HG03575 (cell line): ENCODE results near the gene CDK14.

Source experiments
- ATAC-seq: cut with Tn5 transposase; IDR thresholded peaks from one replicate; pipeline ENCODE4 v1.9.1; 2021; ENCODE audit not compliant: unreplicated experiment, insufficient number of reproducible peaks, low FRiP score; ENCODE audit errors: extremely low read depth

CDK14 gene

DNA sequence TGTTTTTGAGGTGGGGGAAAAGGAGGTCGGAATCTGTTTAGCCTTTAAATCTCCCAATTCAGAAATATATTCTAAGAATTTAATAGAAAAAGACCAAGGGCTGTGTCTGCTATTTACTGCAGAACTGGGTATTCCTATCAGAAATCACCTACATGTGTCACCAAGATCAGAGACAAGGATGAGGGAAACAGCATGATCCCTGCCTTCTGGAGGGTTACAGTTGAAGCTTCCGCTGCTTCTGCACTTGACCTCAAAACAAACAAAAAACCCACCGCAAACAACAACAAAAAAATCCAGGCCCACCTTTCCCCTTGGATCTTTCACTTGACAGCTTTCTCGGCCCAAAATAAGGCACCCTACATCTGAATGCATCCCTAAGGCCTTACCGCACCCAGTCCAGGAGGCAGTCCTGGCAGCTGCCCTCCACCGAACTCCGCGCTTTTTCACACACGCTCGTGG lies 750 bp upstream of the CDK14 start:
- ATAC-seq, result no peak

DNA sequence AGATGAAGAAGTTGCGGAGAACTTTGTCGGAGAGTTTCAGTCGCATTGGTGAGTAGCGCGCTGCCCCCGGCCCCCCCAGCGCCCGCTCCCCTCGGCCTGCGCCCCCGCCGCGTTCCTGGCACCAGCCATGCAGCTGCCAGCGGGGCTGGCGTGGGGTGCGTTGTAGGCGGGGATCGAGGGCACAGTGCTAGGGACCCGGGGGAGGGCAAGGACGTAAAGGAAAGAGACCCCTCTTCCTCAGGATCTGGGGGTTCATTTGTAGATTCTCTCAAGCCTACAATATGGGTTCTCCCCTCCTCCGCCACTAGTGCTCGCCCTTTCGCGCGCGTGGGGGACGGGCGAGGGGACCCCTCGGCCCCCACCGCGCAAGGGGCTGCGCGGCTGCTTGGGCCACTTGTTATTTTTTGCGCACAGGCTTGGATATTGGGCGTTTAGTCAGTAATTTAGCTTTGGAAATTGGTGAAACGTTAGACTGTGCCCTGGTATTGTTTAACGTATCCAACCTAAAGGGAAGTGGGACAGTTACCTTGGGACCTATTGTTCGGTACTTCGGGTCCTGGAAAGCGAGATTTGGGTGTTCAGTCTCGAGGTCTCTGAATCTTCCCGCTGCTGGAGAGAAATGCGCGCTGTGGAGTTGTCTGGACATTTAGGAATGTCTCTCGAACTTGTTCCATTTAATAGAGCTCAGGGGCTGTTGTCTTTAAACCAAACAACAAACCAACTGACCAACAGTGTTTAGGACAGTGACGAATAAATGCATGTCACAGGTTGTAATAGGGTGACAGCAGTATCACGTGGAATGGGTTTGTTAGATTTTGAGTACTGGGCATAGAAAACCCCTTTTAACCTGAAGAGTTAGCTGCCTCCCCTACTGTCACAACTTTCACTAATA lies 796 bp downstream of the CDK14 start:
- no peak for ATAC-seq

DNA sequence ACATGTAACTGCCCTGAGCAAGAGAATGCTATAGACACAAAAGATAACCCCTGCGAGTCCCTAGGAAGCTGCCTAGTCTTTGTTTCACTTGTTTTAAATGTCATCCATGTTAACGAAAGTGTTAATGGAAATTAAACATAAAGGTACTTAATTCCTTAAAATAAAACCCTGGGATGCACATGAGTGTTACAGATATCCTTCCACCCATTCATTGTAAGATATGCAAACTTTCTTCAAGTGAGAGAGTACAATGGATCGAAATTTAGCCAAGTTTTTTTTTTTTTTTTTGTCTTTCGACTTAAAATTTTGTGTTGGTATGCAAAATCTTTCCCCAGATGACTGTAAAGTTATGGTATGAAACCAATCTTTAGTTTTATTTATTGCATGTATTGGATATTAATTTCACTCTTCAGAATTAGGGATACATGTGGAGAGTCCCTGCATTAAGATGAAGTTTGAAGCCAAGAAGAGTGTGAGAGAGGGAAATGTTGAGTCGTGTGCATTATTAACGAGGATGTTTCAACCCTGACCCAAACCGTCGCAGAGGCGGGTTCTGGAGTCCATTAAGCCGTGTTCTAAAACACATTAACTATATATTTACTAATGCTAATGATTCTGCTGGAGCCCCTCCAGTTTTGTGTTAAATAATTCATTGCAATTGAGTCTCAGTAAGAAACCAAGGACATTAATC lies 1.6 kb downstream of the CDK14 start:
- ATAC-seq, result no peak

DNA sequence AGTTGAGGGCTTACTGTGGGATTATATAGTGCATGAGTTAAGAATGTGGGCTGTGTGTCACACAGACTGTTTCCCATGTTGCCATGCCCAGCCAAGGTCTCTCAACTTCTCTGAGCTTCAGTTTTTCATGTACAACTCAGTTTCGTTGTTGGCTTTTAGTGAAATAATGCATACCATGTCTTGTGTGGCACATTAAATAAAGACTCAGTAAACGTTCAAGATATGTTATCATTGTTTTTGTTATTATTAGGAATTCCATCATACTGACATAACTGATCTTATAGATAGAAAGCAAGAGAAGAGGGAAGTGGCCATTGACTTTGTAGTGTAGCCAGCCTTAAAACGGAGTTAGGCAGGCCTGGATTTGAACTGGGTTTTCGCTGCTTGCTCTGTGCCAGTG lies 2.9 kb downstream of the CDK14 start:
- no peak for ATAC-seq

DNA sequence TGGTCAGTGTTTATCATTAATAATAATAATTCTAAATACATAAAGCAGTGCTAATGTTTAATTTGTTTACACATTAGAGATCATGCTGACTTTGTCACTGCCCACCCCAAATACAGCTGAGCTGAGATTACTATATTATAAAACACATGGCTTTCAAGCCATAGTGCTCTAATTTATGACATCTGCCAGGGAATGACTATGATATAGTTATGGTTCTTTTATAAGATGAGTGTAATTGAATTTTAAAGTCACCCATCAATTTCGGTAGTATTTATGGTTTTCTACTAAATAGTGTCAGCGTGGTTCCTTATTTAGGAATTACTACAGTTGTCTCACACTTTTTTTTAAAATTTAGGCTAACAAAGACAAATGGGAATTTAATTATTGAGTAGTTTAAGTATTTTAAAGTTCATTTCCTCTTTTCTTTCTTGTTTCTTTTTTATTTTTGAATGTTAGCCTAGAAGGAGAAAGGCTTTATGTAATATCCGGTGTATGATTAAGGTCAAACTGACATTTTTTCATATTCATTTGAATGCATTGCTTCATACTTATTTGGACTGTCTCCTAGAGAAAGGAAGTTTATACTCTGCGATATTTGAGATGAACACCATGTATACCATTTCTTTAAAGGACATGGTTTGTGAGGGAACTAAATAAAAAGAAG lies 3.9 kb downstream of the CDK14 start:
- no peak for ATAC-seq

DNA sequence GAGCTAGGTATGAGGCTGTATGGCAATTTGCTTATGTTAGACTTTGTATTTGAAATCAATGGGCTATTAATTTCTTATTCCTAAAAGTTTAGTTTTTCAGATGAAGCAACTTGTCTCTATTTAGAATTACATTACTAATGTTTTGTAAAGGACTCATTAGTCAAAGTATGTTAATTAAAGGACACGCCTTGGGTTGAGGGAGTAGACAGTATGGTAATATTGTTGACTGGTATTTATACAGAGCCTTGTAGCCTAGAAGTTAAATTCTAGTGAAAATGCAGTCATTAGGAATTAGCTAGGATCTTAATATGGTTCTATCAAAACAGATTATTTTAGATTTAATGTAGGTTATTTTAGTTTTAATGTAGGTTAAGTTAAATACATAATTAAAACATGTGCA lies 6.2 kb downstream of the CDK14 start:
- no peak for ATAC-seq

DNA sequence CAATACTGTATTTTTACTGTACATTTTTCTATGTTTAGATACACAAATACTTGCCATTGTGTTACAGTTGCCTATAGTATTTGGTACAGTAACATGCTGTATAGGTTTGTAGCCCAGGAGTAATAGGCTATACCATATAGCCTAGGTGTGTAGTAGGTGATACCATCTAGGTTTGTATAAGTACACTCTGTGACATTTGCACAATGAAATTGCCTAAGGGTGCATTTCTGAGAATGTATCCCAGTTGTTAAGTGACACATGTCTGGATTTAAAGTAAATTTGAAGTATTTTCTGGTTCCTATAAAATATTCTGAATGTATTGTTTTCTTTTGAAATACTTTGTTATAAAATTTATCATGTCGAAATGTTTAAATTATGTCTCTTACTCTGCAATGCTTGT lies 7.2 kb downstream of the CDK14 start:
- ATAC-seq, result no peak

DNA sequence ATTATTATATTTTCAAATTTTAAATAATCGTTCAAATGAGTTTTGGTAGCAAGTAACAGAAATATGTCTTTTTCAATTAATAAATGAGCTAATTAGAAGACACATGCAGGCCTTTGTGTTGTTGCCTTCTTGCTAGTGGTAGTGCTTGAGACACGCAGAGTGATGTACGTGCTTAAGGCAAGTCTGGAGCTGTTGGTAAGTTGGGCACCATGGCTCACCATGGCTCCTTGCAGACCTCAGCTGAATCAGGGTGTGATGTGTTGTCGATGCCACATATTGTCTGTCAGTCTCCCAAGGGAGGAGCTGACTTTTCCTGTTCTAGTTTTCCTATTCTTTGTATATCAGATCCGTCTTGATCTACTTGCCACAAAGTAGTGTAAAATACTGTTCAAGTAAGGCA lies 8.3 kb downstream of the CDK14 start:
- no peak for ATAC-seq

DNA sequence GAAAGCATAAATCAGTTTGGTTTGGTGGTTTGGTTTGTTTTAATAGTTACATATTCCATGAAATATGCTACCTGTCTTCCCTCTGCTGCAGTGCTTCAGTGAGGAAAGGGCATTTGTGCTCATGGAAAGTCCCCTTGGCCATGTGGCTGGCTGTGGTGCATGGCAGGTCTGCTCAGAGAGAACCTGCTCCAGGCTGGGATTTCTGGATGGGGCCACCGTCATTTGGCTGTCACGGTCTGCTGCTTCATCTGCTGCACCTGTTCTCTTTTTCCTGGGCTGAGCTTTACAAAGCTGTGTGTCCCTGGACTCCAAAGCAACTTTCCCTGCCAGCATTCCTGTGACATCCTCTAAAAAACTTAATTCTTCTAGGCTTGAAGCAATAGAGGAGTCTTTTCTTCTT lies 8.9 kb downstream of the CDK14 start:
- no peak for ATAC-seq

DNA sequence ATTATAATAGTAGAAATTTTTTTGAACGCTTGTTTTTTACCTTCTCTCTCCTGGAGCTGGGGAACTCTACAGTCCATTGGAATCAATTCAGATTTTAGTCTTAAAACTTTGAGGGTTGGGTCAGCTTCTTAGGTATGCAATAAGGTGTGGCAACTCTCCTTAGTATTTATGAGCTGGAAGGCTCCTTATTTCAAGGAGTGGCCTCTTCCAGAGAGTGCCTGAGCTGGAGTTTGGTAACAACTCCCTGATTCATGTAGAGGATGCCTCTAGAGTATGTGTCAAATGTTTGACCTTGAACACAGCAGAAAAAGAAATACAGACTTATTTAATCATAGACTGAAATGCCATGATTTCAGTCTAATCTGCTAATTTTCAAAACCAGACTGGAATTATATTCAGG lies 11.1 kb downstream of the CDK14 start:
- no peak for ATAC-seq

DNA sequence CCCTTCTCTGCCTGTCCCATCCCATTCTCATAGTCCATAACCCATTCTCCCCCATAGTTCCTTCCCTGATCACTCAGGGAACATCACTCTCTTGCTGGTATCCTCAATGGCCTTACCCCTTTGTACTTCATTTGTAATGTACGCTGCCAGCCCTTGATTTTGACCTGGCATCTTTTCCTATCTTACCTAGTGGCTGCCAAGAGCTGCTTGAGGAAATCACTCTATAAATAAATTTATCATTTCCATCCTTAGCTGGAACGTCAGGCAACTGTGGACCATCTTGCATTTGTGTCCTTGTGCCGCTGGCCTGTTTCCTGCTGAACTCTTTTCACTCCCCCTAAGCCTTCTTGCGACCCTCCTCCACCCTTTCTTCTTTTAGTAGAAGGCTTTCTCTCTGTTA lies 14.0 kb downstream of the CDK14 start:
- no peak for ATAC-seq

DNA sequence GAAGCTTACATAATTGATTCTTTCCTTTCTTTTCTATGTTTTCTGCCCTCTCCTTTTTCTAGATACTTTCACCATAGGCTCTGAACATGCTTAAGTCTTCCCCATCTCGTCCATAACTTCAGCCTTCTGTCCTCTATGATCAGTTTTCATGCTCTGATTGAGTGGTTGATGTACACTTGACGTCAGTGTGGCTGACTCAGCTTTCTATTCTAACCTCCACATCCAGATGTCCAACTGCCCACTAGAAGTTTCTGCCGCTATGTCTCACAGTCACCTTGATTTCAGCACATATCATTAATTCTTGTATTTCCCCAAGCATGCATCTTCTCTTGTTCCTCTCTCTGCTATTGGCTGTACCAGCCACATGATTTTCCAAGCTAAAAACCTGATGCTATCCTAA lies 15.0 kb downstream of the CDK14 start:
- ATAC-seq, result no peak

DNA sequence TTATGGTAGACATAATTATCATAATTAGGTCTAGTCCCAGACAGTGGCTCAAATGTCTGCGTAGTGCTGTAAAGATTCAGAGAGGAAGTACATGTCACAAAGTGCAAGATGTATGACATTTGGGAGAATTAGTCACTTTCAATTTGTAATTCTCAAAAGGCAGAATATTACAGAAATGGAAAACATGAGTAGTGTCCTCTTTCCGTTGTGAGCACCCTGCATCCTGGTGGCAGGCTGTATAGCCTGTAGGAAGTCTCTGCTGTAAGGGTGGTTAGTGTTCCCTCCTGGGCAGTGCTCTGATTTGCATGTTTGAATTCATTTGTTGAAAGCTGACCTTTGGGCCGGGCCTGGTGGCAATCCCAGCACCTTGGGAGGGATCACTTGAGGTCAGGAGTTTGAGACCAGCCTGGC lies 17.0 kb downstream of the CDK14 start:
- peak; percentile 84 for ATAC-seq

DNA sequence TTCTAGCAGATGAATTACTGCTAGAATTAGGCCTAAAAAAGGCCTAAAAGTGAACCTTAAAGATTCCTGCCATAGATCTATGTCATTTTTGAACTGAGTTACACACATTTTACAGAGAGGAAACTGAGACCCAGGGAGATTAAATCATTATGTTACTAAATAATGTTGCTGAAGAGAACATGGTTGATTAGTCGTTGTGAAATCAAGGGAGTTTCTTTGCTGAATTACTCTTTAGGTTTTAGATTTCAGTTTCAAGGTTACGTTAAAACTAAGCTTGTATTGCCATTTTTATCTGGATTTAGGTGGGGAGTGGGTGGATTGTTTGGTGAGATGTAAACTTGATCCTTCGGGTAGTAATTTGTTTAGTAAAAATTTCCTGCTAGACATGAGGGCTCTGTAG lies 21.3 kb downstream of the CDK14 start:
- no peak for ATAC-seq

DNA sequence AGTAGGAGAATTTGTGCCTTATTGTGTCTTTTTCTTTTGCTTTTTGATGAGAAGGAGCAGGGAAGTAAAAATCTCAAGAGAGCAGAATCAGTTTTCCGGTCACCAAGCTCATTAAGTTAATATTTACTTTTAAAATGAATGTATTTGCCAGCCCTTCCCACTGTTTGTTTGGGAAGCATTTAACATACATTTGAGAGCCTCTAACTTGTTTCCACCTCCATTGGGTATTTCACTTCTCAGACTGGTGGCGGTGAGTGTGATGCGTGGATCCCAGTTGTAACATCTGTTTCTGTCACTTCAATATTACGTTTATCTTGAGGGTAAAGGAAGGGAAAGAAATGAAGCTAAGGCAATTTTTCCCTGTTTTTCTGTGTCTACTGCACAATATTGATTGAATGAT lies 22.8 kb downstream of the CDK14 start:
- no peak for ATAC-seq

DNA sequence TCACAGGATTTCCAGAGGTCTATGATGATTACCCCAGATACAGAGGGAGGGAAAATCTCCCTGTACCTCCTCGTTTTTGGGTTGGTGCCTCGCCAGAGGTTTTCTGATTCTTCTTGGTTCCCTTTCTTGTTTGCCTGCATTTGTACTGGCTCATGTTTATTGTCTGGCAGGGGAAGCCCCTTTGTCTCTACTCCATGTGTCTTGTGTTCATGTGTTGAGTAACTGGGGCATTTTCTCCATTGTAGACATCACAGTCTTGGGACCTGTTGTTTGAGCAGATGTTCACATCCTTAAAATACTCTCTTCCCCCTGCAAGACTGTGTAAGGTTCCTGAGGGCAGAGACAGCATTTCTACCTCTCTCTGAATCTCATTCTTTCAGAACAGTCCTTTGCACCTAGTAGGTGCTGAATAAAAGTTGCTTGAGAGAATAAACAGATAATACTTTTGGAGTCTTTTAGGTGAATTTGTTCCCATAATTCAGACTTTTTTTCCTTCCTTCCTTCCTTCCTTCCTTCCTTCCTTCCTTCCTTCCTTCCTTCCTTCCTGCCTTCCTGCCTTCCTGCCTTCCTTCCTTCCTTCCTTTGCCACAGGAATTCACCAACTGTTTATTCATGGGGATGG lies 25.1 kb downstream of the CDK14 start:
- ATAC-seq, result no peak

DNA sequence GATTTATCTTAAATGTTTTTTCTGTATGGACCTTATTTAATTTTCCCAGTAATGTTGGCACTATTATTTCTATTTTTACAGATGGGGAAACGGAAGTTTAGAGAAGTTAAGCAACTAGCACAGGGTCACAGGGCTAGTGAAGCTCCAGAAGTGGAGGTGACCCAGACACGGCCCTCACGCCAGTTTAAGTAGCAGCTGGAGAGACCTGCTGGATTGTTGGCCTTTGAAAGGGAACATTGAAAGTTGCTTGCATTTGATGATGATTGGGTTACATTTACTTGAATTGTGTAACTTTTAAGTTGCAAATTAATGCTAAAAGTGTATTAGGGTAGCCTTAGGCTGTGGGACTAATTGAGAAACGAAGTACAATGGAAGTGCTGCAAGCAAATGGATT lies 25.6 kb downstream of the CDK14 start:
- ATAC-seq, result no peak

DNA sequence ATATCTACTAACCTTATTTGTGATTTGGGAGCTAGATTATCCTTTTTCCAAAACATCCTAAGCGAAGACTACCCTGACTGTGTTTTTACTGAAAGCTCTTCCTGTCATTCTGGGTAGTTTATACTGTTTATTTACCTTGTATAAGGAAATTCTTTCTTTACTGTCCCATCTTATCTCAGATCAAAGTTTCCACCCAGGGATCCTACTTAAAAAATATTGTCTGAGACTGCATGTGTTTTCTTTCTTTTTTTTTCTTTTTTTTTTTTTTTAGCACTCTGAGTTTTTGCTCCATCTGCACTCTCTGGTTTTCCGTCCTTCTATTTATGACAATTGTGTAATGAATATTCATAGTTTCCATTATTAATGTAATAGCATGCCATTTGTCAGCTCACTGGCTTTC lies 26.5 kb downstream of the CDK14 start:
- ATAC-seq, result no peak

DNA sequence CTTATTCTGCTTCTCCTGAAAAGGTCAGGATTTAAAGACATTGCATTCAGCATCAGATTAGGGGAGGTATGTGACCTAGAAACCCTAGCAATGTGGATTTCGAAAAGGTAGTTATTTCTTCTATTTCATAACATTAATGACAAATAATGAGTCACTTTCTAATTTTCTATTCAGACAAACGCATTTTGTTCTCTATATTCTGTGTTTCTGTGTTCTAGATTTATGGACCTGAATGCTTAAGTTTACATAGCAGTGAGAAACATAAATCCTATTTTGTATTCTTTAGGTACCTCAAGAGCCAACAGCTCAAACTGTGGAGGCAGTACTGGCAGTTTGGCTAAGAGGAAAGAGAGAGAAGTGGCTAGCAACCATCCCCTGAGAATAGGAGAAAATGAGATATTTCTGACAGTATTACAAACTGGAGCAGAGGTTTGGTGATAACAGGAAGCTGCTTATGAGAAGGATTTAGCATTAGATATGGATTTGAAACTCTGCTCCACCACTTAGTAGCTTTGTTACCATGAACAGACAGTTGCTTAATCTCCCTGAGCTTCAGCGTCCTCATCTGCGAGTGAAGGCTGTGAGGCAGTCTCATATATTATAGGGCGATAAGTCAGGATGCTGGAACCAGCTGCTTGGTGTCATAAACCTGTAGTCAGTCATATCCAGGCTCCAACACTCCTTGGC lies 28.2 kb downstream of the CDK14 start:
- no peak for ATAC-seq
